ENCODE results near the gene ZEB2. TPM values are rescaled to one million over a fixed set of nuclear protein-coding genes. Genes with fewer than 3 reads are reported as not detected.

The ZEB2 gene
- total RNA-seq, 1 donor from 2014 or later = 111 TPM

DNA sequence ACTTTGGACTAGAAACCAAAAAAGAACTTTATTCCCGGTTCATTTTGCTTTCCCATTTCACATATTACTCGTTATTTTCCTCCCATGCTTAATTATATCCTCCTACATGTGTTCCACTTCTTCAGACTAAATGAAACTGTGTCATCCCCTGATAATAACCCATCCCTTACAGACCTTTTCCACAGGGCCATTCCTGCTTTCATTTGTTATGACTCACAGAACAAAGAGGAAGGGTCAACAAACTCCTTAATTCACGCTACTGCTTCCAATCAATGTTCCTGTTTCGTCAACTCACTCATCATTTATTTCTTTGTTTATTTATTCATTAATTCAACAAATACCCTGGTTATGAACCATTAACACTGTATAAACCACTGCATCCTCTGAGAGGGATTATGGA lies 104.5 kb downstream of the ZEB2 start:
- Mint-ChIP-seq H3K27me3 (ENCODE audit: low read depth) (no peaks in the 10 kb centered on the region), H3K27ac (no peak overlapping the region), H3K36me3 (peaks cover 42% of the 10 kb centered on the region), H3K9me3 (peaks cover 7% of the 10 kb centered on the region), H3K4me3 (no peak overlapping the region), H3K4me1 (no peaks in the 10 kb centered on the region)
- DNase-seq (ENCODE audit: low spot score in 2 of 2, unreplicated experiment in 2 of 2) = no peak
- TF ChIP-seq CTCF (IDR thresholded peaks at IDR 0.05; ENCODE audit: unreplicated experiment) = no peak

GRCh38 chr2:144414324-144414845 lies 105.5 kb downstream of the ZEB2 start:
- no peak overlapping the region for H3K27ac Mint-ChIP-seq
- H3K4me1 Mint-ChIP-seq = no peaks in the 10 kb centered on the region
- no peak overlapping the region for H3K4me3 Mint-ChIP-seq
- H3K27me3 Mint-ChIP-seq (ENCODE audit: low read depth) = no peaks in the 10 kb centered on the region
- DNase-seq (ENCODE audit: low spot score in 2 of 2, unreplicated experiment in 2 of 2) = no peak
- no peak for TF ChIP-seq CTCF (IDR thresholded peaks at IDR 0.05; ENCODE audit: unreplicated experiment)
- H3K9me3 Mint-ChIP-seq = peaks cover 7% of the 10 kb centered on the region
- peaks cover 44% of the 10 kb centered on the region for H3K36me3 Mint-ChIP-seq

DNA sequence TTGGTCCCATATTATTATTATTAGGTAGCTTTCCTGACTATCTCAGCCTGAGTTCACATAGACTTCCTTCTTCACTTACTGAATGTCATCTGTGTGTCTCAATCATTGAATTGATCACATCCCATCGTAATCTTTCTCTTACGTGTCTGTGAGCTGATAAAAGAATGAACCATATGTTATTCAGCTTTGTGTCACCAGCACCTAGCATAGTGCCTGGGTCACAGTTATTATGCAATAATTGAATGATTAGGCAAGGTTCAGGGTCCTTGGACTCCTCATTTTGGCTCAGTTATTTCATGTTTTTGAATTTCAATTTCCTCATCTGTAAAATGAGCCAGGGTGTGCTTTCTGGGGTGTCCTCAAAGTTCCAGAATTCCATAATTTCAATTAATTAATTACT lies 107.2 kb downstream of the ZEB2 start:
- no peak for TF ChIP-seq CTCF (IDR thresholded peaks at IDR 0.05; ENCODE audit: unreplicated experiment)
- Mint-ChIP-seq H3K4me1 (no peaks in the 10 kb centered on the region), H3K4me3 (no peak overlapping the region), H3K27ac (no peak overlapping the region), H3K9me3 (peaks cover 7% of the 10 kb centered on the region), H3K36me3 (peaks cover 52% of the 10 kb centered on the region), H3K27me3 (ENCODE audit: low read depth) (no peaks in the 10 kb centered on the region)
- no peak for DNase-seq (ENCODE audit: low spot score in 2 of 2, unreplicated experiment in 2 of 2)

DNA sequence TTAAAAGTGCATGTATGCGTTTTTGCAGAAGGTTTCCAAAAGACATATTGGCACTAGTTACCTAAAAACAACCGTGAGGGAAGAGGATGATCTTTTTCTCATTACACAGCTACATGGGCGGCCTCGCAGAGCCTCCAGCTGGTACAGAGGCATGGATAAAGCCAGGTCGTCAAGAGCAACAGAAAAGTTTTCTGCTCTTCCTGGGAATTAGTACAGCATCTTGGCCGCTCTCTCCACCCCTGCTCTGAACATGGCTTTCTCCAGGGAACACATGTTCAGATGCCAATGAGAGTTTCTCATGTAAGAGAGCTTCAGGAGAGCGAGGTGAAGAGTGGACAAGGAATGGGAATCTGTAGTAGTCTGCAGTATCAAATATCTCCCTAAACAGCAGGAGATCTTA lies 108.4 kb downstream of the ZEB2 start:
- Mint-ChIP-seq H3K27ac (no peak overlapping the region), H3K4me3 (no peak overlapping the region), H3K4me1 (peaks cover 2% of the 10 kb centered on the region), H3K36me3 (peaks cover 52% of the 10 kb centered on the region), H3K27me3 (ENCODE audit: low read depth) (no peaks in the 10 kb centered on the region), H3K9me3 (peaks cover 3% of the 10 kb centered on the region)
- DNase-seq (ENCODE audit: low spot score in 2 of 2, unreplicated experiment in 2 of 2) = no peak
- no peak for TF ChIP-seq CTCF (IDR thresholded peaks at IDR 0.05; ENCODE audit: unreplicated experiment)

GRCh38 chr2:144409241-144409640 lies 110.7 kb downstream of the ZEB2 start:
- no peak overlapping the region for H3K27ac Mint-ChIP-seq
- H3K9me3 Mint-ChIP-seq = peaks cover 3% of the 10 kb centered on the region
- no peak overlapping the region for H3K4me3 Mint-ChIP-seq
- H3K36me3 Mint-ChIP-seq = peaks cover 39% of the 10 kb centered on the region
- no peaks in the 10 kb centered on the region for H3K27me3 Mint-ChIP-seq (ENCODE audit: low read depth)
- peaks cover 13% of the 10 kb centered on the region for H3K4me1 Mint-ChIP-seq
- TF ChIP-seq CTCF (IDR thresholded peaks at IDR 0.05; ENCODE audit: unreplicated experiment) = no peak
- DNase-seq (ENCODE audit: low spot score in 2 of 2, unreplicated experiment in 2 of 2) = no peak

GRCh38 chr2:144407262-144407661 lies 112.7 kb downstream of the ZEB2 start:
- no peak overlapping the region for H3K4me3 Mint-ChIP-seq
- peaks cover 25% of the 10 kb centered on the region for H3K4me1 Mint-ChIP-seq

More at GRCh38 chr2:144407262-144407661, 112.7 kb downstream of the ZEB2 start:
- Mint-ChIP-seq H3K9me3 (peaks cover 3% of the 10 kb centered on the region), H3K36me3 (peaks cover 42% of the 10 kb centered on the region), H3K27me3 (ENCODE audit: low read depth) (no peaks in the 10 kb centered on the region), H3K27ac (no peak overlapping the region)
- no peak for TF ChIP-seq CTCF (IDR thresholded peaks at IDR 0.05; ENCODE audit: unreplicated experiment)
- no peak for DNase-seq (ENCODE audit: low spot score in 2 of 2, unreplicated experiment in 2 of 2)
